Astrocyte of the spinal cord (primary cell): Measurements from ENCODE around the gene FAM227B.

Experiments used
- DNase-seq: peaks from one replicate; pipeline ENCODE4 v3.0.0; 2011; ENCODE audit warnings: low read depth, low spot score
- H3K4me3 ChIP-seq: 2 replicates; pipeline ENCODE4 v1.5.1; 2011; ENCODE audit warnings: low read depth, mild to moderate bottlenecking, low read length, moderate library complexity
- in situ Hi-C: cut with HindIII; loops from 2 replicates; pipeline ENCODE4 v1.10.0; 2017; ENCODE audit warnings: low sequenced_read_pairs
- TF ChIP-seq, protein P1 (sequence below): IDR thresholded peaks from 2 replicates; pipeline ENCODE4 v1.5.1; 2012; ENCODE audit warnings: low read depth, mild to moderate bottlenecking, low read length, inconsistent platforms

The FAM227B gene

DNA sequence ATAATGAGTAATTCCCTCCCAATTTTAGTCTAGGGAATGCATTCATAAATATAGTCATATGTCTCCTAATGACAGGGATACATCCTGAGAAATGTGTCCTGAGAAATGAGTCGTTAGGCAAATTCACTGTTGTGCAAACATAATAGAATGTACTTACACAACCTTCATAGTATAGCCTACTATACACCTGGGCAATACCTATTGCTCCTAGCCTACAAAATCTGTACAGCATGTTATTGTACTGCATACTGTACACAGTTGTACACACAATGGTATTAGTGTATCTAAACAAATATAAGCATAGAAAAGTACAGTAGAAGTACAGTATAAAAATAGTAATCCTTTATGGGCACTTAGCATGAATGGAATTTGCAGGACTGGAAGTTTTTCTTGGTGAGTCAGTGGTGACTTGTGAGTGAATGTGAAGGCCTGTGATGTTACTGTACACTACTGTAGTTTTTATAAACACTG lies 6.8 kb upstream of the FAM227B start:
- in situ Hi-C loops: no loop called here
- DNase-seq: peak; percentile 77
- H3K4me3 ChIP-seq: no peak overlapping the region
- TF ChIP-seq, protein P1, sequence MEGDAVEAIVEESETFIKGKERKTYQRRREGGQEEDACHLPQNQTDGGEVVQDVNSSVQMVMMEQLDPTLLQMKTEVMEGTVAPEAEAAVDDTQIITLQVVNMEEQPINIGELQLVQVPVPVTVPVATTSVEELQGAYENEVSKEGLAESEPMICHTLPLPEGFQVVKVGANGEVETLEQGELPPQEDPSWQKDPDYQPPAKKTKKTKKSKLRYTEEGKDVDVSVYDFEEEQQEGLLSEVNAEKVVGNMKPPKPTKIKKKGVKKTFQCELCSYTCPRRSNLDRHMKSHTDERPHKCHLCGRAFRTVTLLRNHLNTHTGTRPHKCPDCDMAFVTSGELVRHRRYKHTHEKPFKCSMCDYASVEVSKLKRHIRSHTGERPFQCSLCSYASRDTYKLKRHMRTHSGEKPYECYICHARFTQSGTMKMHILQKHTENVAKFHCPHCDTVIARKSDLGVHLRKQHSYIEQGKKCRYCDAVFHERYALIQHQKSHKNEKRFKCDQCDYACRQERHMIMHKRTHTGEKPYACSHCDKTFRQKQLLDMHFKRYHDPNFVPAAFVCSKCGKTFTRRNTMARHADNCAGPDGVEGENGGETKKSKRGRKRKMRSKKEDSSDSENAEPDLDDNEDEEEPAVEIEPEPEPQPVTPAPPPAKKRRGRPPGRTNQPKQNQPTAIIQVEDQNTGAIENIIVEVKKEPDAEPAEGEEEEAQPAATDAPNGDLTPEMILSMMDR: no peak

GRCh38 chr15:49625460-49626036 lies 4.9 kb upstream of the FAM227B start:
- H3K4me3 ChIP-seq: no peak overlapping the region
- TF ChIP-seq, protein P1: no peak
- DNase-seq: no peak
- in situ Hi-C loops: no loop called here

GRCh38 chr15:49624056-49624455 lies 3.4 kb upstream of the FAM227B start:
- H3K4me3 ChIP-seq: no peak overlapping the region
- in situ Hi-C loops: no loop called here
- peak; percentile 88 for DNase-seq
- TF ChIP-seq, protein P1: no peak

DNA sequence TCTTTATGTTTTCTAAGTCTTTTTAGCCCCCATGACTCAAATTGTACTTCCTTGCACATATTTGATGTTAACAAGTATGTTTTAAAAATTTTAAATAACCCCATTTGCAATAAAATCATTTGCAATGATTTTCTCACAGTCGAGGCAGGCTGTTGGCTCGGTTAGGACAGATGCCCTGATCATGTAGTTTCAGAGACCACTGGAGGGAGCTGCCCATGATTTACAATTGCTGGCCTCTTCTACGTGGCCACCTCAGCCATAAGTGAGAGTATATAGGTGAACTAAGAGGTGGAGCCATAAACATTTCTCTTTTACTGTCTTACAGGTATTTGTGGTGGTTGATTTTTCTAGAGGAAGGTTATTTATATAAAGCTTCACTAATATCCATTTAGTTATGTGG lies 1.9 kb upstream of the FAM227B start:
- in situ Hi-C loops: no loop called here
- TF ChIP-seq, protein P1: peak; percentile 12
- DNase-seq: peak; percentile 17
- H3K4me3 ChIP-seq: no peak overlapping the region

- TF ChIP-seq, protein P1: no peak
- peak; percentile 33 for DNase-seq
- H3K4me3 ChIP-seq: peak overlapping the region; percentile 89
- in situ Hi-C loops: no loop called here
Observed at GRCh38 chr15:49621887-49622286, 1.3 kb upstream of the FAM227B start.

- peak overlapping the region; percentile 89 for H3K4me3 ChIP-seq
- TF ChIP-seq, protein P1: no peak
- DNase-seq: peak; percentile 42
- in situ Hi-C loops: no loop called here
Observed at GRCh38 chr15:49621401-49621811, 788 bp upstream of the FAM227B start.
